Measurements from ENCODE around the gene EHMT1. TPM values are rescaled to one million over a fixed set of nuclear protein-coding genes. Genes with fewer than 3 reads are reported as not detected.
"Not testable (repeated sequence)": the region's sequence is repeated elsewhere in the genome, so short reads cannot be mapped to it uniquely, and the experiment has no call there.

The EHMT1 gene
- total RNA-seq, 1 experiment from 2014 or later = 63.9 TPM

- intact Hi-C loops (cut with micrococcal nuclease; ENCODE audit: unreplicated experiment) (no loop called here), in situ Hi-C loops (cut with HindIII; ENCODE audit: low pct_unique_long_range_greater_than_20kb, low sequenced_read_pairs) (no loop called here)
- Histone ChIP-seq H3K4me3 (ENCODE audit: low read depth in 2 of 2, low read length in 2 of 2) (no peak overlapping the region), H3K9me3 (ENCODE audit: control insufficient read depth, insufficient read depth, low read depth, low read length) (no peaks in the 10 kb centered on the region), H3K36me3 (ENCODE audit: control insufficient read depth, insufficient read depth, low read length) (no peaks in the 10 kb centered on the region), H3K27me3 (ENCODE audit: control insufficient read depth, insufficient read depth, low read length) (no peaks in the 10 kb centered on the region), H3K4me1 (ENCODE audit: control insufficient read depth, insufficient read depth, low read length) (no peaks in the 10 kb centered on the region), H3K27ac (ENCODE audit: low read length) (no peak overlapping the region)
- ATAC-seq (no peak), DNase-seq (ENCODE audit: low read depth, low spot score) (no peak)
- BruUV-seq (replicated peaks) = no TSS peak
- POLR2A ChIA-PET = no interaction called here
- TF ChIP-seq TCF7L2 (IDR thresholded peaks at IDR 0.05; ENCODE audit: low read depth, low read length) (no peak), POLR2AphosphoS5 (IDR thresholded peaks at IDR 0.05; ENCODE audit: low read depth, low read length) (no peak)
- CTCF ChIA-PET = no interaction called here
These were observed 263.7 kb downstream of the EHMT1 start for GRCh38 chr9:137882506-137882821.

DNA sequence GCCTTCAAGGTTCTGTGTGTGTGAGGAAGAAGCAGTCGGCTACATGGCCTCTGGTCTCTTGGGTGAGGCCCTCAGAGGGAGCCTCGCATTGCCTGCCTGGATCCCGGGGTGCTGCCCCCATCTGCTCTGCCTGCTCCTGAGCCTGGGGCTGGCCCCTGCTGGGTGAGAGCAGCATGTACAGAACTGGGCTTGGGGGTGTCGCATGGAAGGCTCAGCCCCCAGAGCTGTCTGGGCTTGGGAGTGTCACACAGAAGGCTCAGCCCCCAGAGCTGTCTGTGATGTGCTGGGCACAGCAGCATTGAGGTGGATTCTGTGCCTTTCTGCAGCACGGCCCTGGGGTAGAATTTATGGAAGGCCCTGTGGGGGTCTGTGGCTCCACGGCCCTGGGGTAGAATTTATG, 265.2 kb downstream of the EHMT1 start:
- H3K27ac ChIP-seq (ENCODE audit: low read length); DNase-seq (ENCODE audit: low read depth, low spot score); POLR2A ChIA-PET; H3K4me3 ChIP-seq (ENCODE audit: low read depth in 2 of 2, low read length in 2 of 2); BruUV-seq (replicated peaks); intact Hi-C loops (cut with micrococcal nuclease; ENCODE audit: unreplicated experiment); in situ Hi-C loops (cut with HindIII; ENCODE audit: low pct_unique_long_range_greater_than_20kb, low sequenced_read_pairs); H3K4me1 ChIP-seq (ENCODE audit: control insufficient read depth, insufficient read depth, low read length); ATAC-seq; H3K36me3 ChIP-seq (ENCODE audit: control insufficient read depth, insufficient read depth, low read length); CTCF ChIA-PET; H3K27me3 ChIP-seq (ENCODE audit: control insufficient read depth, insufficient read depth, low read length); H3K9me3 ChIP-seq (ENCODE audit: control insufficient read depth, insufficient read depth, low read depth, low read length): not testable (repeated sequence)

DNA sequence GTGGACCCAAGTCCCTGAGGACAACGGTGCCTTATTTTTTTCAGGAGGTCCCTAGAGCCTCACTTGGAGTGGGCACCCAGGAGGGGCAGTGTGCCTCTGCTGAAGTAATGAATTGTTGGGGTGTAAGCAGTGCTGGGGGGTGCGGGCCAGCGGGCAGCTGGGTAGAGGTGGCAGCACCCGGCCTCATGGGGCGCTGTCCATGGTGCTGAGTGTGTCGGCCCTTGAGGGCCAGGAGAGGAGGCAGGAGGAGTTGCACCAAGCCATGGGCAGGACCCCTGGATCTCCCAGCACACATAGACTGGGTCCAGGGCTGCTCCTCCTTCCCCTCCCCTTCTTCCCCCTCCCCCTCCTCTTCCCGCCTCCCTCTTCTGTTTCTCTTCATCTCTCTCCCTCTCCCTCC, 265.7 kb downstream of the EHMT1 start:
- ATAC-seq; H3K27ac ChIP-seq (ENCODE audit: low read length); H3K36me3 ChIP-seq (ENCODE audit: control insufficient read depth, insufficient read depth, low read length); H3K9me3 ChIP-seq (ENCODE audit: control insufficient read depth, insufficient read depth, low read depth, low read length); CTCF ChIA-PET; BruUV-seq (replicated peaks); POLR2A ChIA-PET; intact Hi-C loops (cut with micrococcal nuclease; ENCODE audit: unreplicated experiment); DNase-seq (ENCODE audit: low read depth, low spot score); H3K4me1 ChIP-seq (ENCODE audit: control insufficient read depth, insufficient read depth, low read length); in situ Hi-C loops (cut with HindIII; ENCODE audit: low pct_unique_long_range_greater_than_20kb, low sequenced_read_pairs); H3K27me3 ChIP-seq (ENCODE audit: control insufficient read depth, insufficient read depth, low read length); H3K4me3 ChIP-seq (ENCODE audit: low read depth in 2 of 2, low read length in 2 of 2): not testable (repeated sequence)
- peak; percentile 77 to 88 for TF ChIP-seq REST (IDR thresholded peaks at IDR 0.05; ENCODE audit: insufficient read depth in 1 of 2, low read depth in 2 of 2, low read length in 1 of 2)

DNA sequence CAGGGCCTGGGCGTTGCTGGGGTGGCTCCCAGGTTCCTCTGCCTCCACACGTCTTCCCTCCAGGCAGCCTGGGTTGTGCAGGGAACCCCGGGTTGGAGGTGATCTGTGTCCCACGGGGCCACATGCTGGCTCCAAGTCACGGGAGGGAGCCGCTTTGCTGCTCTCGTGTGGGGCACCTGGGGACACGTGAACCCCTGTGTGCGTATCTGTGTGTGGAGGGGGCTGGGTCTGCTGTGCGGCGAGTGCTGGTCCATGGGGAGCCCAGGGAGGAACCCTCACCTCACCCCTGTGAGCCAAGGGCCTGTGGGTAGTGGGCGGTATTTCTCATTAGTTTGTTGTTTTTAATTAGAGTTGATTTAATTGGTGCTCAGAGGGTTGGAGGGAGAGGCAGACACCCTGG, 266.3 kb downstream of the EHMT1 start:
- in situ Hi-C loops (cut with HindIII; ENCODE audit: low pct_unique_long_range_greater_than_20kb, low sequenced_read_pairs); H3K4me1 ChIP-seq (ENCODE audit: control insufficient read depth, insufficient read depth, low read length); H3K36me3 ChIP-seq (ENCODE audit: control insufficient read depth, insufficient read depth, low read length); POLR2A ChIA-PET; intact Hi-C loops (cut with micrococcal nuclease; ENCODE audit: unreplicated experiment); DNase-seq (ENCODE audit: low read depth, low spot score); H3K4me3 ChIP-seq (ENCODE audit: low read depth in 2 of 2, low read length in 2 of 2); BruUV-seq (replicated peaks); CTCF ChIA-PET; H3K27me3 ChIP-seq (ENCODE audit: control insufficient read depth, insufficient read depth, low read length); H3K9me3 ChIP-seq (ENCODE audit: control insufficient read depth, insufficient read depth, low read depth, low read length); H3K27ac ChIP-seq (ENCODE audit: low read length); ATAC-seq: not testable (repeated sequence)

Small RNAs within 50 kb of the gene (microRNA-seq; reads per million reads assigned to microRNA genes)
- gene MIR602 (ENCODE audit: unreplicated experiment) = not detected

Other genes with a start within 250 kb of the EHMT1 start
- gene EXD3, start 195.8 kb upstream of the EHMT1 start, total RNA-seq (2021; ENCODE audit: unreplicated experiment) = 9.2 TPM
- 3.7 TPM for gene NOXA1, start 195.6 kb upstream of the EHMT1 start, total RNA-seq (2021; ENCODE audit: unreplicated experiment)
- 3.9 TPM for gene ENTPD8, start 177.6 kb upstream of the EHMT1 start, total RNA-seq (2021; ENCODE audit: unreplicated experiment)
- 40.0 TPM for gene NSMF, start 159.7 kb upstream of the EHMT1 start, total RNA-seq (2021; ENCODE audit: unreplicated experiment)
- gene PNPLA7, start 68.6 kb upstream of the EHMT1 start, total RNA-seq (2021; ENCODE audit: unreplicated experiment) = 3.9 TPM
- 86.4 TPM for gene MRPL41, start 67.1 kb upstream of the EHMT1 start, total RNA-seq (2021; ENCODE audit: unreplicated experiment)
- gene DPH7, start 40.1 kb upstream of the EHMT1 start, total RNA-seq (2021; ENCODE audit: unreplicated experiment) = 35.9 TPM
- gene ZMYND19, start 28.5 kb upstream of the EHMT1 start, total RNA-seq (2021; ENCODE audit: unreplicated experiment) = 37.0 TPM
- 47.1 TPM for gene ARRDC1, start 13.3 kb upstream of the EHMT1 start, total RNA-seq (2021; ENCODE audit: unreplicated experiment)

All from Panc1 (cell line).